ENCODE results near the gene RAB29.

Gene RAB29

DNA sequence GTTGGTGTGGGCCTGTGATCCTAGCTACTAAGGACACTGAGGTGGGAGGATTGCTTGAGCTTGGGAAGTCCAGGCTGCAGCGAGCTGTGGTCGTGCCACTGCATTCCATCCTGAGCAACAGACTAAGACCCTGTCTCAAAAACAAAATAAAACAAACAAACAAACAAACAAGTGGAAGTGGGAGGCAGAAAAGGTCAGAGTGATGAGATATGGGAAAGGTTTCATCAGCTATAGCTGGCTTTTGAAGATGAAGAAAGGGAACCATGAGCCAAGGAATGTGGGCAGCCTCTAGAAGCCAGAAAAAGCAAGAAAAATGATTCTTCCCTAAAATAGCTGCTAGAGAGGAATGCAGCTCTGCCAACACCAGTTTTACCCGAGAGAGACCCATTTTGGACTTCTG is 14.7 kb downstream of the RAB29 start:
- no peak for ATAC-seq
- TF ChIP-seq OSR1 (CRISPR knock-in tag; IDR thresholded peaks at IDR 0.05) (no peak), GLIS3 (CRISPR knock-in tag; IDR thresholded peaks at IDR 0.05) (no peak), ISL1 (CRISPR knock-in tag; IDR thresholded peaks at IDR 0.05) (no peak), ZFP30 (CRISPR knock-in tag; IDR thresholded peaks at IDR 0.05) (no peak), ZNF8 (CRISPR knock-in tag; IDR thresholded peaks at IDR 0.05) (no peak), TOX (CRISPR knock-in tag; IDR thresholded peaks at IDR 0.05; ENCODE audit: borderline replicate concordance) (no peak), ARNTL (CRISPR knock-in tag; IDR thresholded peaks at IDR 0.05; ENCODE audit: borderline replicate concordance, low read depth) (no peak), CSDC2 (CRISPR knock-in tag; IDR thresholded peaks at IDR 0.05) (no peak)
- TF ChIP-seq, protein P1, sequence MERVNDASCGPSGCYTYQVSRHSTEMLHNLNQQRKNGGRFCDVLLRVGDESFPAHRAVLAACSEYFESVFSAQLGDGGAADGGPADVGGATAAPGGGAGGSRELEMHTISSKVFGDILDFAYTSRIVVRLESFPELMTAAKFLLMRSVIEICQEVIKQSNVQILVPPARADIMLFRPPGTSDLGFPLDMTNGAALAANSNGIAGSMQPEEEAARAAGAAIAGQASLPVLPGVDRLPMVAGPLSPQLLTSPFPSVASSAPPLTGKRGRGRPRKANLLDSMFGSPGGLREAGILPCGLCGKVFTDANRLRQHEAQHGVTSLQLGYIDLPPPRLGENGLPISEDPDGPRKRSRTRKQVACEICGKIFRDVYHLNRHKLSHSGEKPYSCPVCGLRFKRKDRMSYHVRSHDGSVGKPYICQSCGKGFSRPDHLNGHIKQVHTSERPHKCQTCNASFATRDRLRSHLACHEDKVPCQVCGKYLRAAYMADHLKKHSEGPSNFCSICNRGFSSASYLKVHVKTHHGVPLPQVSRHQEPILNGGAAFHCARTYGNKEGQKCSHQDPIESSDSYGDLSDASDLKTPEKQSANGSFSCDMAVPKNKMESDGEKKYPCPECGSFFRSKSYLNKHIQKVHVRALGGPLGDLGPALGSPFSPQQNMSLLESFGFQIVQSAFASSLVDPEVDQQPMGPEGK (CRISPR knock-in tag; IDR thresholded peaks at IDR 0.05; ENCODE audit: borderline replicate concordance), result no peak
- TF ChIP-seq, protein P2, sequence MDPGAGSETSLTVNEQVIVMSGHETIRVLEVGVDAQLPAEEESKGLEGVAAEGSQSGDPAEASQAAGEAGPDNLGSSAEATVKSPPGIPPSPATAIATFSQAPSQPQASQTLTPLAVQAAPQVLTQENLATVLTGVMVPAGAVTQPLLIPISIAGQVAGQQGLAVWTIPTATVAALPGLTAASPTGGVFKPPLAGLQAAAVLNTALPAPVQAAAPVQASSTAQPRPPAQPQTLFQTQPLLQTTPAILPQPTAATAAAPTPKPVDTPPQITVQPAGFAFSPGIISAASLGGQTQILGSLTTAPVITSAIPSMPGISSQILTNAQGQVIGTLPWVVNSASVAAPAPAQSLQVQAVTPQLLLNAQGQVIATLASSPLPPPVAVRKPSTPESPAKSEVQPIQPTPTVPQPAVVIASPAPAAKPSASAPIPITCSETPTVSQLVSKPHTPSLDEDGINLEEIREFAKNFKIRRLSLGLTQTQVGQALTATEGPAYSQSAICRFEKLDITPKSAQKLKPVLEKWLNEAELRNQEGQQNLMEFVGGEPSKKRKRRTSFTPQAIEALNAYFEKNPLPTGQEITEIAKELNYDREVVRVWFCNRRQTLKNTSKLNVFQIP (CRISPR knock-in tag; IDR thresholded peaks at IDR 0.05; ENCODE audit: borderline replicate concordance, low read depth), result no peak
- TF ChIP-seq, protein P3, sequence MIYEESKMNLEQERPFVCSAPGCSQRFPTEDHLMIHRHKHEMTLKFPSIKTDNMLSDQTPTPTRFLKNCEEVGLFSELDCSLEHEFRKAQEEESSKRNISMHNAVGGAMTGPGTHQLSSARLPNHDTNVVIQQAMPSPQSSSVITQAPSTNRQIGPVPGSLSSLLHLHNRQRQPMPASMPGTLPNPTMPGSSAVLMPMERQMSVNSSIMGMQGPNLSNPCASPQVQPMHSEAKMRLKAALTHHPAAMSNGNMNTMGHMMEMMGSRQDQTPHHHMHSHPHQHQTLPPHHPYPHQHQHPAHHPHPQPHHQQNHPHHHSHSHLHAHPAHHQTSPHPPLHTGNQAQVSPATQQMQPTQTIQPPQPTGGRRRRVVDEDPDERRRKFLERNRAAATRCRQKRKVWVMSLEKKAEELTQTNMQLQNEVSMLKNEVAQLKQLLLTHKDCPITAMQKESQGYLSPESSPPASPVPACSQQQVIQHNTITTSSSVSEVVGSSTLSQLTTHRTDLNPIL (CRISPR knock-in tag; IDR thresholded peaks at IDR 0.05; ENCODE audit: low read depth), result no peak

GRCh38 chr1:205756552-205756951 is 18.7 kb downstream of the RAB29 start:
- ATAC-seq, result no peak

More at GRCh38 chr1:205756552-205756951, 18.7 kb downstream of the RAB29 start:
- TF ChIP-seq ARNTL (CRISPR knock-in tag; IDR thresholded peaks at IDR 0.05; ENCODE audit: borderline replicate concordance, low read depth) (no peak), ZNF8 (CRISPR knock-in tag; IDR thresholded peaks at IDR 0.05) (no peak), RARB (CRISPR knock-in tag; IDR thresholded peaks at IDR 0.05) (no peak), OSR1 (CRISPR knock-in tag; IDR thresholded peaks at IDR 0.05) (no peak), ZNF70 (CRISPR knock-in tag; IDR thresholded peaks at IDR 0.05) (no peak), CSRNP3 (CRISPR knock-in tag; IDR thresholded peaks at IDR 0.05) (no peak), ZFP30 (CRISPR knock-in tag; IDR thresholded peaks at IDR 0.05) (no peak), GLIS3 (CRISPR knock-in tag; IDR thresholded peaks at IDR 0.05) (no peak), ESRRG (CRISPR knock-in tag; IDR thresholded peaks at IDR 0.05) (no peak), TOX (CRISPR knock-in tag; IDR thresholded peaks at IDR 0.05; ENCODE audit: borderline replicate concordance) (no peak), ZNF565 (CRISPR knock-in tag; conservative IDR thresholded peaks at IDR 0.05; ENCODE audit: low read depth) (no peak), ISL1 (CRISPR knock-in tag; IDR thresholded peaks at IDR 0.05) (no peak), ZFP3 (CRISPR knock-in tag; IDR thresholded peaks at IDR 0.05) (no peak), CSDC2 (CRISPR knock-in tag; IDR thresholded peaks at IDR 0.05) (no peak), BACH2 (CRISPR knock-in tag; IDR thresholded peaks at IDR 0.05; ENCODE audit: borderline replicate concordance) (no peak), ZC3H10 (CRISPR knock-in tag; IDR thresholded peaks at IDR 0.05) (no peak)
- TF ChIP-seq, protein P3 (CRISPR knock-in tag; IDR thresholded peaks at IDR 0.05; ENCODE audit: low read depth), result no peak
- TF ChIP-seq, protein P1 (CRISPR knock-in tag; IDR thresholded peaks at IDR 0.05; ENCODE audit: borderline replicate concordance), result no peak
